Heart left ventricle (tissue), 16 donors: Measurements from ENCODE around the gene S100A13. TPM values are rescaled to one million over a fixed set of nuclear protein-coding genes. Genes with fewer than 3 reads are reported as not detected.

Experiments used
- ATAC-seq, 4 donors: fragments of 200-7000 bp; cut with Tn5 transposase; one replicate each; pipeline ENCODE4 v1.9.1; 2020 to 2022; ENCODE audit warnings: moderate library complexity in 4 of 4, mild to moderate bottlenecking in 3 of 4, moderate number of reproducible peaks in 1 of 4
- DNase-seq, 5 donors: peaks; one replicate each; pipeline ENCODE4 v3.0.0-alpha.2; 2020
- H3K27ac ChIP-seq, 12 donors: fragments of 200-600 bp; sonication (generic) in 4 of 12; one replicate each; pipeline versions ENCODE4 v1.5.0 to v1.8.0; 2016 to 2022; ENCODE audit warnings: mild to moderate bottlenecking in 2 of 12
- H3K27me3 ChIP-seq, 9 donors: fragments of 200-600 bp; sonication (generic) in 2 of 9; one replicate each; pipeline versions ENCODE4 v1.5.1 to v1.8.0; 2016 to 2022; ENCODE audit warnings: mild to moderate bottlenecking in 3 of 9
- H3K36me3 ChIP-seq, 9 donors: fragments of 200-600 bp; sonication (generic) in 2 of 9; one replicate each; pipeline versions ENCODE4 v1.5.0 to v1.8.0; 2018 to 2022; ENCODE audit warnings: mild to moderate bottlenecking in 2 of 9
- H3K4me1 ChIP-seq, 12 donors: fragments of 200-600 bp; sonication (generic) in 4 of 12; one replicate each; pipeline versions ENCODE4 v1.5.0 to v1.8.0; 2016 to 2022; ENCODE audit warnings: mild to moderate bottlenecking in 3 of 12
- H3K4me3 ChIP-seq, 12 donors: fragments of 200-600 bp; sonication (generic) in 4 of 12; one replicate each; pipeline versions ENCODE4 v1.5.0 to v1.8.0; 2017 to 2022; ENCODE audit warnings: mild to moderate bottlenecking in 9 of 12, moderate library complexity in 4 of 12
- H3K9me3 ChIP-seq, 12 donors: fragments of 200-600 bp; sonication (generic) in 4 of 12; one replicate each; pipeline versions ENCODE4 v1.5.0 to v1.8.0; 2016 to 2022; ENCODE audit warnings: mild to moderate bottlenecking in 1 of 12
- POLR2A ChIP-seq, 2 donors: fragments of 450-650 bp; IDR thresholded peaks; one replicate each; pipeline ENCODE4 v1.6.1; 2017; ENCODE audit warnings: antibody characterized with exemption in 2 of 2, mild to moderate bottlenecking in 2 of 2, moderate library complexity in 2 of 2
- WGBS, 4 donors: extraction: QIAGEN DNeasy Blood & Tissue Kit in 2 of 4; methylation state at CpG; one replicate each; pipeline versions ENCODE4 v1.1.5 to v1.1.7; 2013 to 2018; 5-methylcytosine and 5-hydroxymethylcytosine counted together
- intact Hi-C, 10 donors: fragments of 100-400 bp; cut with DNase I; formaldehyde crosslinking; loops; one replicate each; pipeline versions ENCODE4 v1.11.1 to v1.14.2; 2022
- polyA plus RNA-seq, 2 donors: library from polyadenylated mRNA; stranded (reverse); fragments of 200-250 nt; gene quantifications; one replicate each; pipeline ENCODE4 v1.2.3, GENCODE V29; 2013
- total RNA-seq, 9 donors: library from RNA; depleted of rRNA in 2 of 9; stranded (reverse); fragments of >200 nt in 2 of 9; fragmentation: NEBNext Ultra II Directional in 3 of 9; extraction: Animal tissue kit (Norgen Biotek cat#: 25700) in 3 of 9; gene quantifications; one replicate each; pipeline versions ENCODE4 v1.1.0 to v1.2.4, GENCODE V29; 2016 to 2023
- TF ChIP-seq, protein P1 (sequence below), 12 donors: fragments of 200-600 bp; sonication (generic) in 4 of 12; IDR thresholded peaks; one replicate each; pipeline versions ENCODE4 v1.5.0 to v1.8.0; 2018 to 2022; ENCODE audit warnings: antibody characterized with exemption in 12 of 12, mild to moderate bottlenecking in 5 of 12
- donor health status: ischemic (EF 13 %, LVEDD 7.1; RV severe dilation, severe dysfunction).
- donor health status: healthy with polysubstance abuse.
- donor health status: DM: no; HTN: yes; CAD: no.
- donor health status: DM: no; HTN: no; CAD: no.
- donor health status: ischemic (EF 25% LVEDD 6.9; RV normal size, moderate dysfunction).
- donor health status: ischemic (EF 25% LVEDD 5.7; RV mildly dilated, moderate dysfunction).
- donor health status: healthy.
- donor health status: DM: yes; HTN: yes; CAD: no.
- donor health status: ischemic (EF 35%, LVEDD 5.7; RV mildly dilated, moderate dysfunction).
- donor health status: nonischemic (EF 11% LVEDD 7.7; RV severe dilation, severe dysfunction).
- donor health status: DM: yes; HTN: yes; CAD: no.
- donor health status: PGD.
- donor health status: ischemic (EF 29% LVEDD 5.4; RV normal size, mild dysfunction).
- donor health status: nonischemic (EF 23%, LVEDD 6.1; RV moderate dilation, normal function).

The S100A13 gene
- total and polyA plus RNA-seq, 11 donors, result 98.1 to 272 (median 138) TPM

DNA sequence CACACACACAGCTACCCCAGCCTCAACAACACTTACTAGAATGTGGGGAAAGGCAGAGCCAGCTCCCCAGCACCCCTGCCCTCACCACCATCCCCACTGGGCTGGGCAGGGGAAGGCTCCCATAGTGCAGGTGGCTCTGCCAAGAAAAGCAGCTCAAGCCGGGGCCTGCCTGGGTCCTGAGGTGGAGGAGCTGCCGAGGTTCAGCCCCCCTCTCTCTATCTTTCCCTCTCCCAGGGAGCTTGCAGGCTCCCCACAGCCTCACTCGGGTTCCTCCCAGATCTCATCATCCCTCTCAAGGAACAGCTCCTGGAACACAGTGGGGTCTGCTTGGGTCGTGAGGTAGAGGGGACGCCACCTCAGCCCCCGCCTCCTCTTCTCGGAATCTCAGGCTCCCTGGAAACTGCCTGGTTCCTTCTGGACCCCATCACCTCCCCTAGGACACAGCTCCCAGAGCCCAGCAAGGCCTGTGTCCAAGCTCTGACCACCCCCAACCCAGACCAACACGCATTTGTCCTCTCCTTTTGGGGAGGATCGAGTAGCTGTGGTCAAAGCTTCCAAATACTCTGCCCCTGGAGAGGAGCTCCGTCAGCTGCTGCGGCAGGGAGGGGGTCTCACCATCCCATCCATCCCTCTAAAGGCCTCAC, 15.1 kb downstream of the S100A13 start:
- H3K36me3 ChIP-seq, result peaks cover 0 to 9% (median 6%) of the 10 kb centered on the region in 9 donors
- DNase-seq, result no peak
- no peaks in the 10 kb centered on the region for H3K9me3 ChIP-seq
- no peaks in the 10 kb centered on the region for H3K27me3 ChIP-seq
- 37 to 54% (median 43%) methylated on average over 9 to 11 of the region's 11 CpGs for WGBS, 4 donors
- ATAC-seq, result no peak
- peak overlapping the region; percentile 34 to 97 (median 83) for H3K27ac ChIP-seq
- intact Hi-C loops, result loop anchor here in 3 of 10 donors (2.0 to 5.0 kb wide), 4 partner anchors 19 to 80 kb away; no protein-coding TSS in a partner anchor
- H3K4me1 ChIP-seq, result peaks cover 6 to 74% (median 36%) of the 10 kb centered on the region in 12 donors
- peak overlapping the region; percentile 15 to 88 (median 58) for H3K4me3 ChIP-seq
- TF ChIP-seq POLR2A (IDR thresholded peaks at IDR 0.05), result no peak
- TF ChIP-seq, protein P1, sequence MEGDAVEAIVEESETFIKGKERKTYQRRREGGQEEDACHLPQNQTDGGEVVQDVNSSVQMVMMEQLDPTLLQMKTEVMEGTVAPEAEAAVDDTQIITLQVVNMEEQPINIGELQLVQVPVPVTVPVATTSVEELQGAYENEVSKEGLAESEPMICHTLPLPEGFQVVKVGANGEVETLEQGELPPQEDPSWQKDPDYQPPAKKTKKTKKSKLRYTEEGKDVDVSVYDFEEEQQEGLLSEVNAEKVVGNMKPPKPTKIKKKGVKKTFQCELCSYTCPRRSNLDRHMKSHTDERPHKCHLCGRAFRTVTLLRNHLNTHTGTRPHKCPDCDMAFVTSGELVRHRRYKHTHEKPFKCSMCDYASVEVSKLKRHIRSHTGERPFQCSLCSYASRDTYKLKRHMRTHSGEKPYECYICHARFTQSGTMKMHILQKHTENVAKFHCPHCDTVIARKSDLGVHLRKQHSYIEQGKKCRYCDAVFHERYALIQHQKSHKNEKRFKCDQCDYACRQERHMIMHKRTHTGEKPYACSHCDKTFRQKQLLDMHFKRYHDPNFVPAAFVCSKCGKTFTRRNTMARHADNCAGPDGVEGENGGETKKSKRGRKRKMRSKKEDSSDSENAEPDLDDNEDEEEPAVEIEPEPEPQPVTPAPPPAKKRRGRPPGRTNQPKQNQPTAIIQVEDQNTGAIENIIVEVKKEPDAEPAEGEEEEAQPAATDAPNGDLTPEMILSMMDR (IDR thresholded peaks at IDR 0.05), result no peak

DNA sequence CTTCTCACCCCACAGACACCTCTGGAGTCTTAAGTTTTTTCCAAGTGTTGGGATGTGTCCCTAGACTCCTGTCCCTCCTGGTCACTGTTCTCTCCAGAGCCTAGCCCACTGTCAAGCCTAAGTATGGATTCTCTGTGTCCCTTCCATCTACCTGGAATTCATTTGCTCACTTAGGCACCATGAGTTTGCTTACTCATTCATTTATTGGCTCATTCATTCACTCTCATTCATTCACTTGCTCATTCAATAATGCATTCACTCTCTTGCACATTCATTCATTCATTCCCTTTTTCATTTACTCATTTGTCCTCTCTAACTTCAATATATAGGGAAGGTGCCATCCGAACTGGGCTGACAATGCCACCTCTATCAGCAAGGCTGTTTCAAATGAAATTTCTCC, 15.9 kb downstream of the S100A13 start:
- TF ChIP-seq POLR2A (IDR thresholded peaks at IDR 0.05), result no peak
- TF ChIP-seq, protein P1 (IDR thresholded peaks at IDR 0.05), result no peak
- ATAC-seq, result no peak
- DNase-seq, result no peak
- H3K4me1 ChIP-seq, result peaks cover 6 to 70% (median 30%) of the 10 kb centered on the region in 12 donors
- peak overlapping the region in 6 of 12 donors; percentile 34 to 98 (median 84) for H3K27ac ChIP-seq
- H3K36me3 ChIP-seq, result peaks cover 0 to 18% (median 15%) of the 10 kb centered on the region in 9 donors
- no peaks in the 10 kb centered on the region for H3K27me3 ChIP-seq
- intact Hi-C loops, result loop anchor here in 3 of 10 donors (5.0 kb wide), 2 partner anchors 39 to 79 kb away; no protein-coding TSS in a partner anchor
- 81 to 90% (median 87%) methylated on average over 1 of the region's 1 CpG for whole genome bisulfite sequencing, 4 donors
- no peaks in the 10 kb centered on the region for H3K9me3 ChIP-seq
- peak overlapping the region in 8 of 12 donors; percentile 24 to 88 (median 57) for H3K4me3 ChIP-seq

DNA sequence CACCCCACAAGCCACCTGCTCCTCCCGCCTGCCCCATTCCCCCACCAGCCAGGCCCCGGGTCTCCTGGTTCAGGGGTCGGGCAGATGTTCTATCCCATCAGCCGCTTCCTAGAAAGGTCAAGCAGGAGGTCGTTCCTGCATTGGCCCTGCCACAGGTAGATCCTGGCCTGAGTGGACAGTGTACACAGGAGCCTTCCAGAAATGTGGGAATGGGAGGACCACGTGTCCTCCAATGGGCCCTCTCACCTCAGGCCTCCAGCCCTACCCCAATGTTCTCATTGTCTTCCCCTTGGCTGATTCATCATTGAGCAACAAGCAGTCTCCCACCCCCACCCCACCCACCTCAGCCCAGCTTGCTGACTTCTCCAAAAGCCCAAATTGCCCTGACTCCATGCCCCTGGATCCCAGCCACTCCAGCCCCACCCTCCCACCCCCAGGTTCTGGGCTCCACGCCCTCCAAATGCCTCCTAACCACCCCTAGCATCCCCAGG, 16.4 kb downstream of the S100A13 start:
- H3K9me3 ChIP-seq, result no peaks in the 10 kb centered on the region
- DNase-seq (no peak), ATAC-seq (peak in 1 of 4 donors; percentile 2)
- 82 to 95% (median 93%) methylated on average over 4 to 7 of the region's 7 CpGs for WGBS, 4 donors
- peak overlapping the region in 3 of 12 donors; percentile 59 to 88 (median 71) for H3K4me3 ChIP-seq
- intact Hi-C loops, result loop anchor here in 3 of 10 donors (5.0 kb wide), 2 partner anchors 39 to 79 kb away; no protein-coding TSS in a partner anchor
- peak overlapping the region; percentile 87 to 99 (median 96) for H3K27ac ChIP-seq
- H3K4me1 ChIP-seq, result peaks cover 6 to 65% (median 25%) of the 10 kb centered on the region in 12 donors
- peaks cover 0 to 22% (median 18%) of the 10 kb centered on the region in 9 donors for H3K36me3 ChIP-seq
- H3K27me3 ChIP-seq, result no peaks in the 10 kb centered on the region
- TF ChIP-seq, protein P1 (IDR thresholded peaks at IDR 0.05), result no peak
- TF ChIP-seq POLR2A (IDR thresholded peaks at IDR 0.05), result no peak

DNA sequence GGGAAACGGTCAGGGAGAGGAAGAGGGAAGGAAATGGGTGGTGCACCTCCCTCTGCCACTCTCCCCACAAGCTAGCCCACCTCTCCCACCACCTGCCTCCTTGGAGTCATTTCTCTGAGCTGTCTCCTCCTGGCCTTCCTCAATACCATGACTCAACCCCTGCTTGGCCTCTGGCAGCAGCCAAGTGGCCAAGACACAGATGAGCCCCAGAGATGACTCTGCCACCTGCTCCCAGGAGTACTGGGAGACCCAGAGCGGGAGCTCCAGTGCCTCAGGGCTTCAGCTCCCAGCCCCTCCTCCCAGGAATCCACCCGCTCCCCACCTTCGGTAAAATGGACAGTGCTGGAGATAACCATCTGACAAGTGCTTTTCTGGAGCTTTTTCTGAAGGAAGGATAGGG, 17.0 kb downstream of the S100A13 start:
- TF ChIP-seq POLR2A (IDR thresholded peaks at IDR 0.05), result no peak
- TF ChIP-seq, protein P1 (IDR thresholded peaks at IDR 0.05), result no peak
- no peaks in the 10 kb centered on the region for H3K27me3 ChIP-seq
- no peak overlapping the region for H3K4me3 ChIP-seq
- WGBS, 4 donors, result 54 to 67% (median 61%) methylated on average over 3 to 4 of the region's 4 CpGs
- intact Hi-C loops, result loop anchor here in 3 of 10 donors (5.0 kb wide), 2 partner anchors 38 to 78 kb away; no protein-coding TSS in a partner anchor
- H3K36me3 ChIP-seq, result peaks cover 0 to 27% (median 24%) of the 10 kb centered on the region in 9 donors
- no peak for ATAC-seq
- H3K27ac ChIP-seq, result peak overlapping the region; percentile 87 to 99 (median 96)
- no peak for DNase-seq
- H3K4me1 ChIP-seq, result peaks cover 6 to 60% (median 25%) of the 10 kb centered on the region in 12 donors
- H3K9me3 ChIP-seq, result no peaks in the 10 kb centered on the region
